ELR (cell line): ENCODE data around the gene IZUMO4.
"Not testable (repeated sequence)": the region's sequence is repeated elsewhere in the genome, so short reads cannot be mapped to it uniquely, and the experiment has no call there.

Experiments used
- DNase-seq: peaks from one replicate; pipeline ENCODE4 v3.0.0-alpha.2; 2015; ENCODE audit warnings: low read depth

IZUMO4 gene

GRCh38 chr19:2123682-2124387 is 27.1 kb downstream of the IZUMO4 start:
- DNase-seq, result no peak

- no peak for DNase-seq
Measured at GRCh38 chr19:2126879-2127518, 30.3 kb downstream of the IZUMO4 start.

GRCh38 chr19:2127758-2128157 is 31.0 kb downstream of the IZUMO4 start:
- no peak for DNase-seq

DNA sequence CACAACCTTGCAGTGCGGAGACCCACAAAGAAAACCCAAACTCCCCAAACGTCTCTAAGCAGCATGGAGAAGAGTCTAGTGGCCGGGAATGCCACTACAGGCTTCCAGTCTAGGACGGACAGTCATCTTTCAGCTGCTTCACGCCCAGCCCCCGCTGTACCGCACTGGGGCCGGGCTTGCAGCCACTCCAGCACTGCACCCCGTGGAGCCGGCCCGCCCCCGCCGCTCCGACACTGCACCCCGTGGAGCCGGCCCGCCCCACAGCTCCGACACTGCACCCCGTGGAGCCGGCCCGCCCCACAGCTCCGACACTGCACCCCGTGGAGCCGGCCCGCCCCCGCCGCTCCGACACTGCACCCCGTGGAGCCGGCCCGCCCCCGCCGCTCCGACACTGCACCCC is 31.5 kb downstream of the IZUMO4 start:
- DNase-seq, result not testable (repeated sequence)

DNA sequence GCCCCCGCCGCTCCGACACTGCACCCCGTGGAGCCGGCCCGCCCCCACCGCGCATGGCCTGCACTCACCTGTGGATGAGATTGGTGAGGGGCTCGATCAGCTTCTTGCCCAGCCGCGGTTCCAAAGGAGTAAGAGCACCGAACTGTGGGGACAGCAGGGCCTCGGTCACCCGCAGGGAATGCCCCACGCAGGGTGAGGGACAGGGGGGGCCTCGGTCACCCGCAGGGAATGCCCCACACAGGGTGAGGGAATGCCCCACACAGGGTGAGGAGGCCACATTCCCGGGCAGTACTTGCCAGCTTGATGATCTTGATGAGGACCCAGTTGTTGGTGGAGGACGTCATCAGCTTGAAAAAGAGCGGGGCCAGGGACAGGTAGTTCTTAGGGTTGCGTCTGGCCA is 32.3 kb downstream of the IZUMO4 start:
- DNase-seq, result no peak

- DNase-seq, result no peak
Measured at GRCh38 chr19:2129486-2129885, 32.8 kb downstream of the IZUMO4 start.

DNA sequence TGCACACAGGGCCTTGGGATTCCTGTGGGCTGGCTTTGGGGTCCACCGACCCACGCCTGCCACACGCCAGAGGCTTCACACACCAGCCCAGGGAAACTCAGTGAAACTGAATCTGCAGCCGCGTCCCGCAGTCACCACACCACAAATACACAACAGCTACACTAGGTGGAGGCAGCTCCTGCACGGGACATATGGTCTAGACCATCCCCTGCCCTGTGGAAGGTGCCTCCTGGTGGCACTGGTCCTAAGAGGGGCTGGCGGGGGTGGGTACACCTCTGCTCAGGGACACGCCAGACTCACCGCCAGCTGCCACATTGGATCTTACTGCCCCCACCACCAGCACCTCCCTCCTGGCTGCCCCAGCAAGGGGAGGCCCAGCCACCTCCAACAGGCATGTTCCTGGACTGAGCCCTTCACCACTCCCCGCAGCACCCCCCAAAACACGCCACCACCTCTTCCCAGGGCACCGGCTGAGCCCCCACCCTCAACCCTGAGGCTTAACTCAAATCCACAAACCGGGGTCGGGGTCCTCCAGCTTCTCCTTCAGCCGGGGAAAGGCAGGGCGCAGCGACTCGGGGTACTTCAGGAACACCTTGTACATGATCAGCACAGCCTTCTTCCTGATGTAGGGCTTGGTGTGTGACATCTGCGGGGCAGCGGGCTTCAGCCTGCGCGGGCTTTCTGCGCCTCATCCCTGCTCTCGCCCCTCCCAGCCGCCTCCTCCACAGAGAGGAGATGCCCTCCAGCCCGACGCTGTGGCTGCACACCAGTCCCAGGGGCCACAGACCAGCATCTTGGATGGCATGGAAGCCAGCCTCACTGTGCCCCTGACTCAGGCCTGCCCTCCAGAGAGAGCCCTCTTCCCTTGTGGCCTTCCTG is 33.4 kb downstream of the IZUMO4 start:
- DNase-seq, result no peak

- DNase-seq, result not testable (repeated sequence)
Measured at GRCh38 chr19:2131012-2131975, 34.6 kb downstream of the IZUMO4 start.

DNA sequence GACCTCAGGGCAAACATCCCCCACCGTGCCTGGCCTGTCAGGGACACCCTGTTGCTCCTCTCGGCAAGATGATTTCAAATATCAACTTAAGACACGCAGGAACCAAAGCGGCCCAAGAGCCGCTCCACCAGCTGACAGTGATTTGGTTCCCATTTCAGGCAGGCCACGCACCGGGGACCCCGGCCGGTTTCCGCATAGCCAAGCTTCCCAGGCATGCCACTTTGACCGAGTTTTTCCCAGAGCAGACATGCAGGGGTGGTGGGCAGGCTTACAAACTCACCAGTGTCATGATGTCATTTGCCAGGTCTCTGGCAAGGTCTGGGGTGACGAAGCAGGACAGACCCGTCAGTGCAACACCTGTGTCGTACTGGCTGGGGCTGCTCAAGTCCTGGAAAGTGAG is 35.5 kb downstream of the IZUMO4 start:
- no peak for DNase-seq

- DNase-seq, result no peak
Measured at GRCh38 chr19:2132731-2133490, 36.2 kb downstream of the IZUMO4 start.

GRCh38 chr19:2135474-2136402 is 39.0 kb downstream of the IZUMO4 start:
- DNase-seq, result no peak

GRCh38 chr19:2136796-2137195 is 40.1 kb downstream of the IZUMO4 start:
- no peak for DNase-seq

DNA sequence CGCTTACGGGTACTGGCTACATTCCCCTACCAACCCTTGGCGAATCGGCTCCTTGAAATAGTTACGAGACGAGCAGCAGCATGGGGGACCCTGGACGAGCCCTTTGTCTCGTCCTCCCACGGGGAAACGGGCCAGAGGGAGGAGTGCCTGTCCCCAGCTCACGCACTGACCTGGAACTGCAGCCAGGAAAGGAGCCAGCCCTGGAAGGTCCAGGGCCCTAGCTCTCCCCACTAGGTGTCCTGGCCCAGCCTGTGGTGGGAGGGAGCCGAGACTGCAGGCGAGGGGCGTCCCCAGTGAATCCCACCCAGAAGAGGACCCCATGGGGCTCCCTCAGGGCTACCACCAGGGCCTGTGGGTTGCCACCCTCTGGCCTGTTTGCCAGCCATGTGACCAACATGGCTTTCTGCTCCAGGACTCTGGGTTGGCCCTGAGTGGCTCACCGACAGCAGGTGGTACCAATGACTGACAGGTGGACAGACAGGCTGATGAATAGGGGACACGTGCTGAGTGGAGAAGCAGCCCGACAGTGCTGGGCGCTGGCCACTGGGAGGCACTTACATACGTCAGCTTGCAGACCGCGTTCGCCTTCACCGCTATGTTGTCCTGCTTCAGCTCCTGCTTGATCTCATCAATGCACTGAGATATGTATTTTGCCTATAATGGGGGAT is 41.5 kb downstream of the IZUMO4 start:
- DNase-seq, result no peak

DNA sequence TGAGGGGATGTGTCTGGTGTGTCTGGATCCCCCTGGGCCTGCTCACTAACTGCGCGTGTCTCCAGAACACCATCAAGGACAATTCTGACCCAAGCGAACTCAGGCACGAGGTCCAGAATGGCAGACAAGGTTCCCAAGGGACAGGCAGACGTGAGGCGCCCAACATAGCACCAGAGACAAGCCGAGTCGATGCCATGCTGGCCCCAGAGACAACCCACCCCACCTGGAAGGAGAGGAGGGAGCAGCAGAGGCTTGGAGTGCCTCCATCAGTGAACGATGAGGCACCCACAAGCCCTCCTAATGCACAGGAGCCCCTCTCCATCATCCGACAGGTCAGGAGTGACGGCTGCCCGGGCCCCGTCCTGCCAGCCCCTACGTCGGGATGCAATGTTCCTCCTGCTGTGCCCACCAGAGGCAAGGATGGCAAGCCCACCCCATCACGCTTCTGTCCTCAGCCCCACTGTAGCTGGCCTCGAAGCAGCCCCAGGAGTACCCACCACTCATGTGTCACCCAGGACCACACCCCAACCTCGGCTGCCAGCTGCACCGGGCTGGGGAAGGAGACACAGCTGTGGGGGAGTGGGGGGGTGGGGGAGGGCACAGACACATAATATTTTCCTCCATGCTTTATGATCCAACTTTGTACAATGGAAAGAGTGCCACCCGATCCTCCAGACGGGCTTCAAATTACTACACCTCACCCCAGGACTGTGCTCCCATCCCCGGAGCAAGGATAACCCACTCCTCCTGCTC is 42.8 kb downstream of the IZUMO4 start:
- no peak for DNase-seq

DNA sequence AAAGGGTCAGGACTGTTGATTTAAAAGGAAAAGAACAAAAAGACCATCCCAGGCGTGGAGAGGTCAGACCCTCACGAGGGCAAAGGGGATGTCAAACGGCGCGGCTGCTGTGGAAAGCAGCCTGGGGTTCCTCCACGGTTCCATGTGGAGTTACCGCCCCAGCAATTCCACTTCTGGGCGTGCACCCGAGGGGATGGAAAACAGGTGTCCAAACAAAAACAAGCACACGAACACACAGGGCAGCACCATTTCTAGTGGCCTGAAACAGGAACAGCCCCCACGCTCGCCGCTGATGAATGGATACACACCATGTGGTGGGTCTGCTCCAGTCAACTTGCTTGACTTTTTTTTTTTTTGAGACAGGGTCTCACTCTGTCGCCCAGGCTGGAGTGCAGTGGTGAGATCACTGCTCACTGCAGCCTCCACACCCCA is 43.4 kb downstream of the IZUMO4 start:
- no peak for DNase-seq

DNA sequence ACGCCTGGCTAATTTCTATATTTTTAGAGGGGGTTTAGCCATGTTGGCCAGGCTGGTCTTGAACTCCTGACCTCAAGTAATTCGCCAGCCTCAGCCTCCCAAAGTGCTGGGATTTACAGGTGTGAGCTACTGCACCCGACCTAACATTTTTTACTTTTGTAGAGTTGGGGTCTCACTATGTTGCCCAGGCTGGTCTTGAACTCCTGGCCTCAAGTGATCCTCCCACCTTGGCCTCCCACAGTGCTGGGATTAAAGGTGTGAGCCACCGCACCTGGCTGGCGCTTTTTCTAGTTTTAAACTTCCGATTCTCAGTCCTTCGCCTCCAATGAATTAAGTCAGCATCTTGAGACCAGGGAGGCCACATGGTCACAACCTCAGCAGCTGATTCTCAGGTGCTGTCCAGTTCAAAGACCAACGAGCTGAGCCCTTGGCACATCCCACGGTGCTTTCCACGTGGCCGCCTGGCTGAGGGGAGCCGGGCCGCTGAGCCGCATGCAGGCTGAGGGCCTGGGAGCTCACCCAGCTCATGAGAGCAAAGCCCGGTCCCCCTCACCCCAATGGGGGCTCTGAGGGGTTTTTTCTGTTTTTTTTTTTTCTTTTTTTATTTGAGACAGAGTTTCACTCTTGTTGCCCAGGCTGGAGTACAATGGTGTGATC is 45.6 kb downstream of the IZUMO4 start:
- no peak for DNase-seq

DNA sequence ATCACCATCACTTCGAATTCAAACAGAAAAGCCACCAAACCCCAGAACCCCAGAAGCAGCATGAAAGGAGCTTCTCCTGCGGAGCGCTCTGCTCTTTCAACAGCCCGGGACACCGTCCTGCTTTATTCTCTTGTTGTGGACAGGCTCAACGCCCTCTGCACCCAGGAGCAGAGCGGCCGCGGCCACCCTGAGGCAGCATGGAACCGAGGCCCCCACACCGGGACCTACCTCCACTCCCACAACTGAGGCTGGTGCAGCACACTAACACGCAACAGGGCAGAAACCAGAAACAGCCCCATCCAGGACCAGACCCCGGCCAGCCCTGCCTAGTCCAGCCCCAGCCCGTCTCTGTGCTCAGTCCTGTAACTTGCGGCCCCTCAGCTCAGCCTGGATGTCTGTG is 47.5 kb downstream of the IZUMO4 start:
- no peak for DNase-seq

GRCh38 chr19:2145831-2146241 is 49.1 kb downstream of the IZUMO4 start:
- DNase-seq, result no peak
